Calu3 (cell line): ENCODE data around the gene MMP20. TPM values are rescaled to one million over a fixed set of nuclear protein-coding genes. Genes with fewer than 3 reads are reported as not detected.

Source experiments
- BruUV-seq: library from RNA; stranded (reverse); fragments of 400-500 nt; replicated peaks from 2 replicates; lab custom pipeline; 2021; lab: Mats Ljungman, UMichigan
- CTCF ChIA-PET: fragments of 300-600 bp; sonication (Branson Sonifier 250); formaldehyde crosslinking; loops from one replicate; lab custom pipeline; 2022; ENCODE audit warnings: antibody characterized with exemption; lab: Charles Lee
- DNase-seq: peaks from one replicate; pipeline ENCODE4 v3.0.0; 2022
- H3K27ac Mint-ChIP-seq: one replicate; pipeline ENCODE4 v1.8.0; 2022; ENCODE audit warnings: mixed read lengths; ENCODE audit not compliant: unreplicated experiment
- H3K27me3 Mint-ChIP-seq: one replicate; pipeline ENCODE4 v1.8.0; 2022; ENCODE audit warnings: mixed read lengths; ENCODE audit not compliant: unreplicated experiment
- H3K36me3 Mint-ChIP-seq: one replicate; pipeline ENCODE4 v1.8.0; 2022; ENCODE audit warnings: mild to moderate bottlenecking, moderate library complexity, mixed read lengths; ENCODE audit not compliant: insufficient read depth, unreplicated experiment
- H3K4me1 Mint-ChIP-seq: one replicate; pipeline ENCODE4 v1.8.0; 2022; ENCODE audit warnings: mild to moderate bottlenecking, low read depth, mixed read lengths; ENCODE audit not compliant: unreplicated experiment
- H3K4me3 Mint-ChIP-seq: one replicate; pipeline ENCODE4 v1.8.0; 2022; ENCODE audit warnings: mild to moderate bottlenecking, low read depth, moderate library complexity, mixed read lengths; ENCODE audit not compliant: unreplicated experiment
- H3K9me3 Mint-ChIP-seq: one replicate; pipeline ENCODE4 v1.8.0; 2022; ENCODE audit warnings: low read depth, mixed read lengths; ENCODE audit not compliant: unreplicated experiment
- CTCF ChIP-seq: fragments of 200-600 bp; IDR thresholded peaks from one replicate; pipeline ENCODE4 v1.8.0; 2022; ENCODE audit warnings: antibody characterized with exemption; ENCODE audit not compliant: unreplicated experiment
- intact Hi-C: fragments of 100-400 bp; cut with micrococcal nuclease; formaldehyde crosslinking; loops from one replicate; pipeline ENCODE4 v1.10.0; 2022; ENCODE audit not compliant: unreplicated experiment
- total RNA-seq: library from RNA; stranded (reverse); gene quantifications from 2 replicates; pipeline ENCODE4 v1.2.3, GENCODE V29; 2022

The MMP20 gene
- total RNA-seq, 1 experiment from 2014 or later: not detected

GRCh38 chr11:102561636-102562035 lies 63.5 kb downstream of the MMP20 start:
- Mint-ChIP-seq H3K4me1 (peaks cover 43% of the 10 kb centered on the region), H3K4me3 (no peak overlapping the region), H3K9me3 (no peaks in the 10 kb centered on the region), H3K27me3 (no peaks in the 10 kb centered on the region), H3K36me3 (no peaks in the 10 kb centered on the region), H3K27ac (peak overlapping the region; percentile 45)
- no peak for DNase-seq
- no peak for TF ChIP-seq CTCF
- intact Hi-C loops: no loop called here
- BruUV-seq: no TSS peak
- CTCF ChIA-PET: no interaction called here

- no peak for TF ChIP-seq CTCF
- no TSS peak for BruUV-seq
- no peaks in the 10 kb centered on the region for H3K36me3 Mint-ChIP-seq
- no peak for DNase-seq
- no peaks in the 10 kb centered on the region for H3K27me3 Mint-ChIP-seq
- intact Hi-C loops: no loop called here
- H3K4me1 Mint-ChIP-seq: peaks cover 43% of the 10 kb centered on the region
- CTCF ChIA-PET: interaction anchor here (1.7 kb wide), 1 partner anchor 9 kb away, joined by 4 read pairs; no protein-coding TSS in a partner anchor
- H3K9me3 Mint-ChIP-seq: no peaks in the 10 kb centered on the region
- no peak overlapping the region for H3K4me3 Mint-ChIP-seq
- no peak overlapping the region for H3K27ac Mint-ChIP-seq
These were observed 64.5 kb downstream of the MMP20 start for GRCh38 chr11:102560555-102561011.

GRCh38 chr11:102559839-102560238 lies 65.3 kb downstream of the MMP20 start:
- Mint-ChIP-seq H3K36me3 (no peaks in the 10 kb centered on the region), H3K4me3 (no peak overlapping the region), H3K4me1 (peaks cover 43% of the 10 kb centered on the region), H3K27me3 (no peaks in the 10 kb centered on the region), H3K9me3 (no peaks in the 10 kb centered on the region), H3K27ac (no peak overlapping the region)
- CTCF ChIA-PET: interaction anchor here (1.7 kb wide), 1 partner anchor 9 kb away, joined by 4 read pairs; no protein-coding TSS in a partner anchor
- intact Hi-C loops: no loop called here
- no peak for TF ChIP-seq CTCF
- BruUV-seq: no TSS peak
- no peak for DNase-seq

- intact Hi-C loops: no loop called here
- no peak overlapping the region for H3K27ac Mint-ChIP-seq
- H3K4me3 Mint-ChIP-seq: no peak overlapping the region
- TF ChIP-seq CTCF: no peak
- H3K4me1 Mint-ChIP-seq: peaks cover 48% of the 10 kb centered on the region
- BruUV-seq: no TSS peak
- H3K9me3 Mint-ChIP-seq: no peaks in the 10 kb centered on the region
- DNase-seq: no peak
- no peaks in the 10 kb centered on the region for H3K27me3 Mint-ChIP-seq
- CTCF ChIA-PET: interaction anchor here (2.1 kb wide), 1 partner anchor 9 kb away, joined by 7 read pairs; no protein-coding TSS in a partner anchor
- H3K36me3 Mint-ChIP-seq: peaks cover 13% of the 10 kb centered on the region
These were observed 70.0 kb downstream of the MMP20 start for GRCh38 chr11:102555091-102555490.
